Frontal cortex (tissue), 4 donors: Measurements from ENCODE around the gene CCDC60. TPM values are rescaled to one million over a fixed set of nuclear protein-coding genes. Genes with fewer than 3 reads are reported as not detected.
"Not testable (repeated sequence)": the region's sequence is repeated elsewhere in the genome, so short reads cannot be mapped to it uniquely, and the experiment has no call there.

Experiments used
- DNase-seq, 2 donors: peaks; one replicate each; pipeline ENCODE4 v3.0.0; 2012; ENCODE audit warnings: low spot score in 2 of 2
- FAIRE-seq: peaks from 2 replicates; lab custom pipeline; 2012; peaks lifted over from hg19 to GRCh38; lab: Jason Lieb, UNC
- total RNA-seq: library from RNA; depleted of rRNA; stranded (reverse); fragments of >200 nt; gene quantifications from one replicate; pipeline ENCODE4 v1.2.3, GENCODE V29; 2014
- donor health status: control.
- donor health status: control.
- donor health status: control.

CCDC60 gene
- total RNA-seq, 1 donor from 2014 or later = not detected

DNA sequence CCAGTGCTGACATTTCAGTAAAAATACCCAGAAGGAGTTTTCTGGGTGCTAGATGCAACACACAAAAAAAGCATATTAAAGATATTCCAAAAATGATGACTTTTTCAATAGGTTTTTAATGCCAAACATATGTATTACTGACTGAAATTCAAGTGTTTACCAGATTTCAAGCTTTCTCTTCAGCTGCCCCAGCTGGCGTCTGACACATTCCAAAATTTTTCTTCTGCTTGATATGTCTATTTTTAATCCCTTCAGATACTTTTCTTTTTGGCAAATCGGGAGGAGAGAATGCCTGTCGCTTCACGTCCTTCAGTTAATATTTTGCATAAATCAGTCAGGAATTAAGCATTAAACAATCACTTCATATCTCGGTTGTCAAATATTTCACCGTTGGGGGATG is 7.1 kb upstream of the CCDC60 start:
- FAIRE-seq (no peak), DNase-seq (no peak)

DNA sequence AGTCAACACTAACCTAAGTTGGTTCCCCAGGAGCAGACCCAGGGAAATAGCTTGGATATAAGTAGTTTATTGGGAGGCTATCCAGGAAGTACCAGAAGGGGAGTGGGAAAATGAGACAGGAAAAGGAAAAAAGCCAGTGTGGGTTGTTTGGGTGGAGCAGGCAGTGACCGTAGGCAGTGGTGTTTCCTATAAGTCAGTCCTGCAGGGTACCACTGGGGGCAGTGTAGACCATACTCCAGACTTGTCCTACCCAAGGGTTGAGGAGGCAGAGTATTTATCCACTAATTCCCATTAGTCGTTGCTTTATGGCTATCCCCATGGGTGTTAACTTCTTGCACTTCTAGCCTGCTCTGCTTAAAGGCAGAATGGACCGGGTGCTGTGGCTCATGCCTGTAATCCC is 6.4 kb upstream of the CCDC60 start:
- FAIRE-seq = no peak

DNA sequence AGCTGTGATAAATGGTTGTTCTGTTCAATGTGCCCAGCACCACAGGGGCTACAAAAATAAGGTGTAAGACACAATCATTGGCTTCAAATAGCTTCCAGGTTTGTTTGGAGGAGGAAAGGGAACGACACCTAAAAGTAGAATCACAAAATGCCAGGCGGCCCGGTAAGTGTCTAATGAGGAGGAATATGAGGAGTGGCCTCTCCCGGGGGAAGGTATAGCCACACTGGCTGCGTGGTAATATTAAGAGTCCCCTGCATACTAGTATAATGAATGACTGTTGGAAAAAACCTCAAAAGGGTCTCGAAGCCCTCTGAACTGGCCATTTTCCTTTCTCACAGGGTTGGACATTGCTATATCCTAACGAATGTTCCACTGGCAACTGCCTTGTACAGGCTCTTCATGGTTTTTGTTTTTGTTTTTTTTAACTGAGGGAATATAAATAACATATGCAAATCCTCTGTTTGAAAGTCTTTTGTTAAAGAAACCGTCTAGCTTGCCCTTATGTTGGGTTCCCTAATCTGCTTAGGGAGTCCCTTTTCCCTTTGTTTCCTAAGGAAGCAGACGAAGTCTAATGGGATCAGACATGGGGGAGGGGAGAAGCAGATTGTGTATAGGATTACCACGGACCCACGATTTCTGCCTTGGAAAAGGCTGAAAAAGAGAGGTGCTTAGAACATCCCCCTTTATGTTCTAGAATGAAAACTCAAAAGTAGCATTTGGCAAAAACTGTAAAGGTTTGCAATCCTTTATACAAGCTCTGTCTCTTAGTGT is 4.2 kb downstream of the CCDC60 start:
- no peak for FAIRE-seq

More for the DNA sequence above, 6.4 kb upstream of the CCDC60 start:
- no peak for DNase-seq

DNA sequence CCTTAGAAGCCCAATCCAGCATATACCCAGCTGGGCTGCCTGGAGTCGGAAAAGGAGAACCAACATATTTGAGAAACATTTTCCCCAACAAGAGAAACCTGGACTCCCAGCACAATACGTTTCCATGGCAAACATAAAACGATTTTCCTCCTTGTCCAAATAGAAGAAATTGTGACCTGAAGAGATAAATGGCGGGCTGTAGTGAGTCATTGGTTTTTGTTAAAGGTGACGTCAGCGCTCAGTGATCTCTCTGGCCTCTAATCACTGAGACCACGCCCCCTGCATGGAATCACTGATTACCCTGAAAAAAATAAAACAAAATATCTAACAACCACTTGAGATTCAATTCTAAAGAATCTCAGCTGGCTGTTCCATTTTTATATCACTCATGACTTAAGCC is 6.0 kb downstream of the CCDC60 start:
- FAIRE-seq = no peak
- no peak for DNase-seq

More for the DNA sequence above, 4.2 kb downstream of the CCDC60 start:
- no peak for DNase-seq

DNA sequence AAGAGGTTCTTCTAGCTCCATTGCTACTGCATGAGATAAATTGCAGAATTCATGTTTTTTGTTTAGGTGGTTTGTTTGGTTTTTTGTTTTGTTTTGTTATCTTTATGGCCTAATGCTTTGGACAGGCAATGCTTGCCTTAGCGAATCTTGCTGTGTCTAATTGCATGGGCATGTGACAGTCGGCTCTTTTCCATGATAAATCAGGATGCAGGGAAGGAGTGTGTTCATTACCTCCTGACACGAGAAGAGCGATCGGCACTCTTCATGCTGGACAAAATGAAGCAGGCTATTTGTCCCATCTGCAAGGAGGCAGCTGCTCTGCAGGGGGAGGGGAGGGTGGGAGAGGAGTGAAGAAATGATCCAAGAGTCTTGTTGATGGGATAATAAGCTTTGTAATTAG is 6.5 kb downstream of the CCDC60 start:
- DNase-seq = no peak
- no peak for FAIRE-seq

DNA sequence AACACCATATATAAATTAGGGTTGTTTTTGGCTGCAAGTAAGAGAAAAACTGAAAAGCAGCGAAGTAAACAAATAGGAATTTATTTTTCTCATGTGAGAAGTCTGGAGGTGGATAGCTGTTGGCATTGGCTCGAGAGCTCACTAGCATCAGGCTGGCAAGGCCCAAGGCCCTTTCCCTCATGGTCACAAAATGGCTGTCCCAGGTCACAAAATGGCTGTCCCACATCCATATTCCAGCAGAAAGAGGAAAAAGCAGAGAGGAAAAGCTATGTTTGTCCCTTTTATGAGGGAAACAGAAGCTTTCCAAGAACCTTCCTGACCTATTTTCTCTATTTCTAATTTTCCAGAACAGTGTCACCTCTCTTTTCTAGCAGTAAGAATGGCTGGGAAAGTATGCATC is 7.5 kb downstream of the CCDC60 start:
- DNase-seq (no peak), FAIRE-seq (no peak)

DNA sequence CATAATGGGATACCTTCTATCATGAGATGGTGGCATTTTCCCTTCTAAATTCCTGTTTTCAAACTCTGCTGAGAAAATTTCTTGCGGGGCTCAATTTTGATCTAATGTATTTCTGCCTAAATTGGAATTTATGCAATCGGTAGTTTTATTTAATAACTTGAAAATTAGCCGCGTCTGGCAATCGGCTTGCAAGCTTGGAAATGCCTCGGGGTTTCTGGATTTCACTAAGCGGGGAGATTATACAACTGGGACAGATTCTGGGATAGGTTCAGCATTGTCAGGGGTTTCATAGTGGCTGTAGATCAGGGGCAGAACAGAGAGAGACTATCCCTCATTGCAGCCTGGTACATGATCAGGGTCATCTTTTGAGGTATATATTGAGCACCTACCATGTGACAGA is 8.6 kb downstream of the CCDC60 start:
- FAIRE-seq (no peak), DNase-seq (no peak)

DNA sequence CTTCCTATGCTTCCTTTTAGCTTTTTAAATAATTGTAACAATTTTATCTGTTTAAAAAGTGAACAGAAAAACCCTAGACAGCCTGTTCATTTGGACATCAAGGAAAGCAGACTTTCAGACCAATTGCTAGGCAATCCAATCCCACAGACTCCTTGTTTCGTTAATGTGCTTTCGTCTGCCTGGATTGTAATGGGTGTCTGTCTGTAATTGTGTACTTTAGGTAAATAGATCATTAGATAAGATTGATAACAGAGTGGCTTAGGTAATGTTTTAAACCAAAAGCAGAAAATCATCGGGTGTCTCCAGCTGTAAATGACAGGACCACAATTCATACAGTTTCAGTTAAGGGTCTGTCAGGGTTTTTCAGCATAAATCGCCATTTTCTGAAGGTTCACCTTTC is 19.6 kb downstream of the CCDC60 start:
- no peak for FAIRE-seq

DNA sequence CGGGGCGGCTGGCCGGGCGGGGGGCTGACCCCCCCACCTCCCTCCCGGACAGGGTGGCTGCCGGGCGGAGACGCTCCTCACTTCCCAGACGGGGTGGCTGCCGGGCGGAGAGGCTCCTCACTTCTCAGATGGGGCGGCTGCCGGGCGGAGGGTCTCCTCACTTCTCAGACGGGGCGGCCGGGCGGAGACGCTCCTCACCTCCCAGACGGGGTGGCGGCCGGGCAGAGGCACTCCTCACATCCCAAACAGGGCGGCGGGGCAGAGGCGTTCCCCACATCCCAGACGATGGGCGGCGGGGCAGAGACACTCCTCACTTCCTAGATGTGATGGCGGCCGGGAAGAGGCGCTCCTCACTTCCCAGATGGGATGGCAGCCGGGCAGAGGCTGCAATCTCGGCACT is 25.8 kb downstream of the CCDC60 start:
- not testable (repeated sequence) for FAIRE-seq, DNase-seq

More for the DNA sequence above, 19.6 kb downstream of the CCDC60 start:
- DNase-seq = no peak

DNA sequence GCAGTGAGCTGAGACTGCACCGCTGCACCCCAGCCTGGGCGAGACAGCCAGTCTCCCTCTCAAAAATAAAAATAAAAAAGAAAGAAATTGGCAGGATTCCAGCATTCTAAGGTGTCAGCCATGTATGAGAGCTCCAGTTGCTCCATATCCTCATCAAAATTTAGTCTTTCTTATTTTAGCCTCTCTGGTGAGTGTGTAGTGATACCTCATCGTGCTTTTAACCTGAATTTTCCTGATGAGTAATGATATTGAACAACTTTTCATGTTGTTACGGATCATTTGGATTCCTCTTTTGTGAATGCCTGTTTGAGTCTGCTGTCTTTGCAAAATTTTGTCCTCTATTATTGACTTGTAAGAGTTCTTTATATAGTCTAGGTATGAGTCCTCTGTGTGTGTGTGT is 28.5 kb downstream of the CCDC60 start:
- DNase-seq (no peak), FAIRE-seq (no peak)

DNA sequence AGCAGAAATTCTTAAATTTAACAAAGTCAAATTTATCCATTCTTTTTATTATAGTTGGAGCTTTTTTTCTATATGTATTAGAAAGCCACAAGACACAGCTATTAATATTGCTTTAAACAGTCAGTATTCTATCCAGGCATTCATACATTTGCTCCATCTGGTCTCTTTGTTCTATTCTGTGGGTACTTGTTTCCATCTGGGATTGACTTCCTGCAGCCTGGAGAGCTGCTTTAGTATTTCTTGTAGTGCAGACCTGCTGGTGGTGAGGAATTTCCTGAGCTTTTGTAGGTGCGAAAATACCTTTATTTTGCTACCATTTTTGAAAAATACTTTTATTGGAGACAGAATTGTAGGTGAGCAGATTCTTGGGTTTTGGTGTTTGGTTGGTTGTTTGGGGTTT is 29.0 kb downstream of the CCDC60 start:
- FAIRE-seq = no peak
- DNase-seq = no peak

DNA sequence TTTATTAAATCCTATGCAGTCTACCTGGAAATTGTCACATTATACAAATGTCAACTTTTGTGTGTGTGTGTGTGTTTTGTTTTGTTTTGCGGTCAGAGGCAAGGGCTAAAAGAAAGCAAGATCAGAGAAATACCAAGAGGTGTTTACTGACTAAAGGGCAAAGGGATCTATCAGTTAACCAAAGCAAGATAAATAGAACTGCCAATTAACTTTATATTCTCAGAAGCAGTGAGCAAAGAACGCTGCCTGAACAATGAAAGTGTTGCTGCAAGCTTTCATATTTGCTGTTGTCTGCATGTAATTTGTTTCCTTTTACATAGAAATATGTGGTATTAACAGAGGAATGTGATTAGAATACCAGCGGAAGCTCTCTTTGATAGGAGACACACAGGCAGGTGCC is 30.9 kb downstream of the CCDC60 start:
- no peak for FAIRE-seq
- no peak for DNase-seq

DNA sequence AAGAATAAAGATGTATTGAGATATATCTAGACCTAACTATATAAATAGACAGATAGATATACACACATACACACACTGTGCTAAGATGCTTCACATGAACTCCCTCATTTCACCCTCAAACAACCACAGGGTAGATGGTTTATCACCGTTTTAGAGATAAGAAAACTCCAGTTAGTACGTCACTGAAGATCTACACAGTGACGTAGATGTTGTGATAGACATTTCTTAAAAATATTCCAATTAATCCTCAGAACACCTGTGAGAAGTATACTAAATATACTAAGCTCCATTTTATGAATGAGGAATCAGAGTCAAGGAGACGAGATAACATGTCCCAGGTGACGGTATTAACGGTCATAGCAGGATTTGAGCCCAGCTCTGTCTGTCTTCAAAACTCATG is 31.5 kb downstream of the CCDC60 start:
- no peak for FAIRE-seq
- no peak for DNase-seq

DNA sequence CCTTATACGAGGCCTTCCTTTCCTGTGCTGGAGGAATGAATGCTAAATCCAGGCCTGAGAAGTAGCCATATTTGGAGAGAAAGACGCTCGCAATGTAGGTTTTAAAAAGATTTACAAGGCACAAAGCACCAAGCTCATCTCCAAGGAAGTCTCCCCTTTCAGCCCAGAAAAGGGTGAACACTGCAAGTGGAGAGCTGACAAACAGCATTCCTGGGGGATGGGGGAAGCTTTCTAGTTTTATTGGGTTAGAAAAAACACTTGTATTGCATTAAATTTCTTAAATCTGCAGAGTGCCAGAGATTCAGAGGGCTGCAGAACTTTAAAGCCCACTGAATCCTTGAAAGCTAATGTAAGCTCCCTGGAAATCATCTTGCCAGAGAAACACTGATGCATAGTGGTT is 34.6 kb downstream of the CCDC60 start:
- DNase-seq (no peak), FAIRE-seq (no peak)

DNA sequence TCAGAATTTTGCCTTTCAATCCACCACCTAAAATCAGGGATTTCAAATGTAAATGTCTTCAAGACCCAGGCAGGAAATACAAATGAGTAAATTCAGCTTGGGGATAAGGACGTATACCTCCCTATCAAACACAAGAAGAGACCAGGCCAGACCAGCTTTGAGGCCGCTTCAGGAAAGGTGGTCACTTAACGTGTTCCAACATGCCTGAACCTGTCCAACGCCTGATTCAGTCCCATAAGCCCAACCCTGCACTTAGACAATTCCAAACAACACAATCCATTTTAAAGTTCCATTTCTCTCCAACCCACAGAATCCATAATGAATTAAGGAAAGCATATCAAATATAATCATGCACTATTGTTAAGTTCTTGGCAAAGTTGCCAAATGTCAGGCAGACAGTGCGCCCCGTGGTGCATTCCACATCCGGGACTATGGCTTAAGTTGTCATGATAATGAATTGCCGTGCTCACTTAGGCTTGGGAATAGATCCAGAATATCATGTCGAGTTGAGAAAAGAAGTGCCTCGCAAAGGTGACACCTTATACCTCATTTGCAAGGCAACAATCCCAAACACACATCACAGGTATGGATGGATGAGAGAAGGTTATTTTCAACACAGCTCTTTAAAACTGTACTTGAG is 35.5 kb downstream of the CCDC60 start:
- FAIRE-seq = no peak

DNA sequence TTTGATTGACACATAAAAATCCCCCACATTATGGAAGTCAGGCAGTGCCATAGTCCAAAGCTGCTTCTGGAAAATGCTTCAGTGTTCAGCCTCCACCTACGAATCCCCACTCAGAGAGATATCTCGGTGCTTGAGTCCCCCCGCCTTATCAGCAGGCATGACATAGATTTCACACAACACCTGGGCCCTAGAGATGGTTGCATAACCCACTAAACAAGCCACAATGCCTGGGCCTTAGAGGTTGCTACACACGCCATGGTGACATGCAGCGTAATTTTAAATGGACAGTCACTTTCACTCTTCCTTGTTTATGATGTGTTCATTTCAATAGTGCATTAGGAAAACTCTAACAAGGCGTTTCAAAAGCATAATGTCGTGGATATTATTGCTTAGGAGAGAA is 38.0 kb downstream of the CCDC60 start:
- FAIRE-seq = no peak
- DNase-seq = no peak

More for the DNA sequence above, 35.5 kb downstream of the CCDC60 start:
- DNase-seq = no peak

DNA sequence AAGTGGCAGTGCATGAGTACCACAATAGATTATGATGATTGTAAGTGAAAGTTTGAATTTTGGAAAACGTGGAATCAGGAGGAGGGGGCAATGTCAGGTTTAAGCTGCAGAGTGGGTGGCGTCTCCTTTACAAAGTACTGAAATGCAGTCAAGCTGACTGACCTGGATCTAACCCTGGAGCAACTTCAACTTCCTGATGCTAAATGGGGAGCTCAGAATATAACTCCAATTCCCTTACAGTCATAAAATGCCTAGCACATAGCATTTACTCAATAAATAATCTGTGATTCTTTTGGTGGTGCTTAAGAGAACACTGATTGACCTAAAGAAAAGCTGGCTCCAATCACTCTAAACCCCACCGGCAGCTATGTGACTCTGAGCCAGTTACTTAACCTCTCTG is 38.5 kb downstream of the CCDC60 start:
- DNase-seq (no peak), FAIRE-seq (no peak)

DNA sequence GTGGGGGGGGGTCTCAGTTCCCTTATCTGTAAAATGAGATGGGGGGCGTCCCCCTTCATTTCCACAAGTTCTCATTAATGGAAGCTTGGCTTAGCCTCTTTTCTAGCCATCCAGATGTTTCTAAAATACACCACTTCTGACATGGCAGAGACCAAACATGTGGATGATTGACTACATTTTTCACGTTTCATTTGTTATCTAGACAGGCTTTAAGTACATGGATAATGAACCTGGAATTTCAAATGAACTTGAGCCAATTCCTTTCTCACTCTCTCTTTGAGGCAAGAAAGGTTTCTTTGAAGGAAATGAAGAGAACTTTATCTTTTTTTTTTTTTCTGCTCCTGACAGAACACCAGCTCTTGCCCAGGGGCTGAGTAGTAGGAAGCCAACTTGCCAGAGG is 39.1 kb downstream of the CCDC60 start:
- FAIRE-seq (no peak), DNase-seq (no peak)

DNA sequence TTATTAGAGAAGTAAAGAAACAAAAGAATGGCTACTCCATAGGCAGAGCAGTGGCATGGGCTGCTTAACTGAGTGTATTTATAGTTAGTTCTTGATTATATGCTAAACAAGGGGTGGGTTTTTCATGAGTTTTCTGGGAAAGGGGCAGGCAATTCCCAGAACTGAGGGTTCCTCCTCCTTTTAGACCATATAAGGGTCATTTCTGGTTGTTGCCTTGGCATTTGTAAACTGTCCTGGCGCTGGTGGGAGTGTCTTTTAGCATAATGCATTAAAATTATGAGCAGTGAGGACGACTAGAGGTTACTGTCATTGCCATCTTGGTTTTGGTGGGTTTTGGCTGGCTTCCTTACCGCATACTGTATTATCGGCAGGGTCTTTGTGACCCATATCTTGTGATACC is 40.1 kb downstream of the CCDC60 start:
- FAIRE-seq (no peak), DNase-seq (no peak)

DNA sequence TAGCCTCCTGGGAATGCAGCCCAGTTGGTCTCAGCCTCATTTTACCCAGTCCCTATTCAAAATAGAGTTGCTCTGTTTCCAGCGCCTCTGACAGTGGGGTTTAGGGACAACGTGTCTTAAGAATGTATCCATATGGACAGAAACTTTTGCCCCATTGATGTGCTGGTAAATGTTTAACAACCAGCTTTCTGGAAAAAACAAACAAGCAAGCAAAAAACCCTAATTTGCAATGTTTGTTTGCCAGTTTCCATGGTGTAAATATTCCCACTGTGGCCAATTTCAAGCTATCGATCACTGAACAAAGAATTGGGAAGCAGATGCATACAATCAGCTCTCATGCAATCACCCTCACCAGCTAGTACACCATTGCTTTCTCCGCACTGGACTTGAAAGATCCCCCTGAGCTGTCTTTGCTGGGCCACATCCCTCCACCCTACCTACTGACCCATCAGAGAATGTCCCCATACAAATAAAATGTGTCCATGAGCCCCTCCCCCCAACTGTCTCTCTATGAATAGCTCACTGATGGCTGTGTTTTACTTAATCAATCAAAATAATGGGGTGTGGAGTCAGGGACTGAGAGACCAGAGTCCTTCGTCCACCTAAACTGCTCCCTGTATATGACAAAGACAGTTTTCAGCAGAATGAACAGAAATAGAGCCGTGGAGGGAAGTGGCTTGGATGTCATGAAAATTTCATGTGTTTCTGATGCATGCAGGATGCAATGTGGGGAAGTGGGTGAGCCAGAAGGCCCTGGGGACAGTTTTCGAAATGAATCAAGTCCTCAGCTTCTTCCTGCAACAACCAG is 40.8 kb downstream of the CCDC60 start:
- FAIRE-seq (no peak), DNase-seq (no peak)

DNA sequence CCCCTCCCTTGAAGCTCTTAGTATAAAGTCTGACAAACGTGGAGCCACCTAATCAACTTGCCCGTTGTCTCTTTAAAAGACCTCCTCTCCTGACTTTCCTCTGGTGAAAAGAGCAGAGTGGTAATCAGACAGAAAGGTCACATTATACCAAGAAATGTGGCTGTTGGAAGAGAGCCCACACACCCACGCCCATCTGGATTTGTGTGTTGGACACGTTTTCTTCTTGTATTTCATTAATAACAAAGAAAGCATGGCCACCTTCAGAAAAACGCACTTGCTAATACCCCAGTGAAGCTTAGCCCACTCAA is 41.3 kb downstream of the CCDC60 start:
- no peak for FAIRE-seq
- no peak for DNase-seq
